DOHH2 (cell line): Measurements from ENCODE around the gene EIF5A.

Experiments used
- CTCF ChIP-seq: fragments of 200-600 bp; sonication (generic); IDR thresholded peaks from one replicate; pipeline ENCODE4 v1.5.1; 2014; ENCODE audit warnings: antibody characterized with exemption, mild to moderate bottlenecking, low read depth, low read length; ENCODE audit not compliant: poor library complexity, severe bottlenecking
- EZH2phosphoT487 ChIP-seq: fragments of 200-600 bp; sonication (generic); IDR thresholded peaks from 2 replicates; pipeline ENCODE4 v1.6.1; 2017; ENCODE audit warnings: borderline replicate concordance, mild to moderate bottlenecking, antibody characterized with exemption, low read length, moderate library complexity, mixed read lengths

GRCh38 chr17:7258731-7259554 lies 48.5 kb upstream of the EIF5A start:
- TF ChIP-seq CTCF (no peak), EZH2phosphoT487 (no peak)
